Activated T-helper 1 cell treated with anti-CD3 and anti-CD28 coated beads, Interleukin-12 subunit alpha, Interleukin-12 subunit beta, Interleukin-2, Interleukin-4 antibody, amounts not matched to agents 30 ng/mL and 10 ng/mL and 1 ng/mL, durations not matched to agents 14 hours and 24 hours and 36 hours (primary cell): ENCODE measurements around the gene ZFR2. TPM values are rescaled to one million over a fixed set of nuclear protein-coding genes. Genes with fewer than 3 reads are reported as not detected.
A peak's percentile ranks its signal among the peaks of the same experiment; 100 is the strongest.

Source experiments
- DNase-seq: peaks from one replicate; pipeline ENCODE4 v3.0.0; 2021; ENCODE audit warnings: low spot score
- H3K27ac Mint-ChIP-seq: one replicate; pipeline ENCODE4 v1.8.0; 2021; ENCODE audit warnings: mild to moderate bottlenecking, mixed read lengths
- H3K27me3 Mint-ChIP-seq: one replicate; pipeline ENCODE4 v1.8.0; 2022; ENCODE audit warnings: mild to moderate bottlenecking, moderate library complexity, mixed read lengths; ENCODE audit not compliant: insufficient read depth
- H3K36me3 Mint-ChIP-seq: one replicate; pipeline ENCODE4 v1.8.0; 2021; ENCODE audit warnings: low read depth, mixed read lengths
- H3K4me1 Mint-ChIP-seq: one replicate; pipeline ENCODE4 v1.8.0; 2021; ENCODE audit warnings: low read depth, mixed read lengths
- H3K4me3 Mint-ChIP-seq: one replicate; pipeline ENCODE4 v1.8.0; 2021; ENCODE audit warnings: mild to moderate bottlenecking, moderate library complexity, mixed read lengths
- H3K9me3 Mint-ChIP-seq: one replicate; pipeline ENCODE4 v1.8.0; 2021; ENCODE audit warnings: mixed read lengths
- intact Hi-C: fragments of 100-400 bp; cut with micrococcal nuclease; formaldehyde crosslinking; loops from one replicate; pipeline ENCODE4 v1.15.1; 2024
- total RNA-seq: library from RNA; stranded (reverse); gene quantifications from 2 replicates; pipeline ENCODE4 v1.2.3, GENCODE V29; 2022

The ZFR2 gene
- total RNA-seq, 1 donor from 2014 or later = 0.39 TPM

DNA sequence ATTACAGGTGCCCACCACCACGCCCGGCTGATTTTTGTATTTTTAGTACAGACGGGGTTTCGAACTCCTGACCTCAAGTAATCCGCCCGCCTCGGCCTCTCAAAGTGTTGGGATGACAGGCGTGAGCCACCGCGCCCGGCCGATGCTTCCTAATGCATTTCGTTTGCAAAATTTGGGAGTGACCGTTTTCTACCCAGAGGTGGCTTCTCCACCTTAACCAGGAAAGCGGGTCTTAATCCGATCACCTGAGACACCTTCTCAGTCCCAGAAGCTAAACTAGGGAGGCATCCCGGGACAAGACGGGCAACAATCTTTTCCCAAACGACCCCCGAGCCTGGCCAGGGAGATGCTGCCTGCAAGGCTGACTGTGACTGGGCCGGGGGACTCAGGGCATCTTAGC, 67.8 kb downstream of the ZFR2 start:
- peaks cover 5% of the 10 kb centered on the region for H3K36me3 Mint-ChIP-seq
- H3K27ac Mint-ChIP-seq = no peak overlapping the region
- intact Hi-C loops = loop anchor here (1.0 kb wide), 1 partner anchor 11 kb away; no protein-coding TSS in a partner anchor
- H3K4me1 Mint-ChIP-seq = peaks cover 25% of the 10 kb centered on the region
- peaks cover 14% of the 10 kb centered on the region for H3K9me3 Mint-ChIP-seq
- peaks cover 7% of the 10 kb centered on the region for H3K27me3 Mint-ChIP-seq
- peak overlapping the region; percentile 26 for H3K4me3 Mint-ChIP-seq
- no peak for DNase-seq

DNA sequence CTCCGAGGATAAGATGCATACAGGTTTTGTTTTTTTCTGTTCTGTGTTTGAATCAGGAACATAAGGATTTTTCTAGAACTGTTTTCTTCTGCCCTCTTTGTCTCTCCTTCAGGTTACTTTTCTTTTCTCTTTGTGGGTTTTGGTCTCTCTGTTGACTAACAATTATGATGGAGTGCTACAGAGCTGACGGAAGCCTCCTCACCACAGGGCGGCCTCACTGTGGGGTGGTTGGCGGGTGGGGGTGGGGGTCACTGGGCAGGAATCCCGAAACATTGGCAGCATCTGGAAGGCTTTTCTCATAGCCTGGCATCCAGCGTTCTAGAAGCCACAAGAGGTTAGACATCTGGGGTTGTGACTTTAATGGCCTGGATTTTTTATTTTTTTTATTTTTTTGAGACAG, 70.7 kb downstream of the ZFR2 start:
- H3K4me3 Mint-ChIP-seq = peak overlapping the region; percentile 55
- intact Hi-C loops = loop anchor here (1.0 kb wide), 1 partner anchor 37 kb away; the partner anchor contains the start of gene APBA3
- H3K4me1 Mint-ChIP-seq = peaks cover 18% of the 10 kb centered on the region

DNA sequence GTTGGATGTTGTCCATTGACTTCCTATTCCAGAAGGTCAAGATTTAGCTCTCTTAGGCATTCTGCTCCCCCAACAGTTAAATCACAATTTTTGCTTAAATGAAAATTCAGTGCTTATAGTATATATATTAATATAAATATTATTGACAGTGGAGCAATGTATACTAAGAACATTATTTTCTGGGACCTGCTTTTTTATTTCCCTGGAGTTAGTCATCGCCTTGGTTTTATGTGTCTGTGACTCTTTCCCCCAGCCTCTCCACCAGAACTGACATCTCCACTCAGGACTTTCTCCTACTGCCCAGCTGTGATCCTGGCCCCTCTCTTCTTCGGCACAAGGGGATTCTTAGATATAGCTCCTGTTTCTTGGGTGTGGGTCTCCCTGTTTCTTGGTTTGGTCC, 72.5 kb downstream of the ZFR2 start:
- peaks cover 16% of the 10 kb centered on the region for H3K4me1 Mint-ChIP-seq
- H3K4me3 Mint-ChIP-seq = no peak overlapping the region
- H3K27ac Mint-ChIP-seq = no peak overlapping the region
- peaks cover 18% of the 10 kb centered on the region for H3K9me3 Mint-ChIP-seq
- intact Hi-C loops = loop anchor here (1.0 kb wide), 1 partner anchor 22 kb away; no protein-coding TSS in a partner anchor
- no peak for DNase-seq
- peaks cover 8% of the 10 kb centered on the region for H3K27me3 Mint-ChIP-seq
- H3K36me3 Mint-ChIP-seq = peaks cover 5% of the 10 kb centered on the region

More for the DNA sequence above, 70.7 kb downstream of the ZFR2 start:
- Mint-ChIP-seq H3K9me3 (peaks cover 15% of the 10 kb centered on the region), H3K27me3 (peaks cover 7% of the 10 kb centered on the region), H3K36me3 (peaks cover 5% of the 10 kb centered on the region), H3K27ac (peak overlapping the region; percentile 67)
- DNase-seq = peak; percentile 21

- Mint-ChIP-seq H3K4me3 (no peak overlapping the region), H3K9me3 (peaks cover 18% of the 10 kb centered on the region), H3K27me3 (peaks cover 5% of the 10 kb centered on the region), H3K36me3 (peaks cover 3% of the 10 kb centered on the region), H3K4me1 (peaks cover 6% of the 10 kb centered on the region), H3K27ac (no peak overlapping the region)
- DNase-seq = no peak
- intact Hi-C loops = no loop called here
These were observed 75.0 kb downstream of the ZFR2 start for GRCh38 chr19:3793799-3794198.

GRCh38 chr19:3792114-3792513, 76.7 kb downstream of the ZFR2 start:
- peaks cover 5% of the 10 kb centered on the region for H3K27me3 Mint-ChIP-seq
- no peak overlapping the region for H3K4me3 Mint-ChIP-seq
- no peaks in the 10 kb centered on the region for H3K36me3 Mint-ChIP-seq
- H3K27ac Mint-ChIP-seq = no peak overlapping the region
- H3K4me1 Mint-ChIP-seq = no peaks in the 10 kb centered on the region
- intact Hi-C loops = no loop called here
- no peak for DNase-seq
- peaks cover 14% of the 10 kb centered on the region for H3K9me3 Mint-ChIP-seq

GRCh38 chr19:3790941-3791340, 77.9 kb downstream of the ZFR2 start:
- Mint-ChIP-seq H3K27ac (no peak overlapping the region), H3K27me3 (peaks cover 10% of the 10 kb centered on the region), H3K36me3 (no peaks in the 10 kb centered on the region), H3K9me3 (peaks cover 4% of the 10 kb centered on the region), H3K4me1 (no peaks in the 10 kb centered on the region), H3K4me3 (no peak overlapping the region)
- no peak for DNase-seq
- intact Hi-C loops = no loop called here

DNA sequence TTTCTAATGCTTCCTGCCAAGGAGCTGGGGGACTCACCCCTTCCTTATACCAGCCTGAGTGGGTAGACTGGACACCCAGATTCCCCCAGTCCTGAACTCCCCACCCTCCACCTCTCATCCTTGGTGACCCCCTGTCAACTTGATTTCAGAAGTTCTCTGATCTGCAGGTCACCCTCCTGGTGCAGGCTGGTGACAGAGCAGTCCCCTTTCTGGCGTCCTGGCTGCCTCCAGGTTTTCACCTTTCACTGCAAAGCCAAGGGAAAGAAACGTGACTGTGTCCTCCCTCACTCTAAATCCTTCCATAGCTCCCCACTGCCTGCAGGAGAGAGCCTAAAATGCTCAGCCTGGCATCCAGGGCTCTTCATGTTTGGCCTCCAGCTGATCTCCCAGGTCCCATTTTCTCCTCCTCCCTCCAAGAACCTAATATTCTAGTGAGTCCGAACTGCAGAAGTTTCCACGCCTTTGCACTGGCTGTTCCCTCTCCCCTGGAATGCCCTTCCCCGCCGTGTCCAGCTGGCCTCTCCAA, 78.6 kb downstream of the ZFR2 start:
- DNase-seq = no peak
- intact Hi-C loops = no loop called here
- Mint-ChIP-seq H3K36me3 (no peaks in the 10 kb centered on the region), H3K4me1 (no peaks in the 10 kb centered on the region), H3K27me3 (peaks cover 12% of the 10 kb centered on the region), H3K4me3 (no peak overlapping the region), H3K9me3 (peaks cover 4% of the 10 kb centered on the region), H3K27ac (no peak overlapping the region)

DNA sequence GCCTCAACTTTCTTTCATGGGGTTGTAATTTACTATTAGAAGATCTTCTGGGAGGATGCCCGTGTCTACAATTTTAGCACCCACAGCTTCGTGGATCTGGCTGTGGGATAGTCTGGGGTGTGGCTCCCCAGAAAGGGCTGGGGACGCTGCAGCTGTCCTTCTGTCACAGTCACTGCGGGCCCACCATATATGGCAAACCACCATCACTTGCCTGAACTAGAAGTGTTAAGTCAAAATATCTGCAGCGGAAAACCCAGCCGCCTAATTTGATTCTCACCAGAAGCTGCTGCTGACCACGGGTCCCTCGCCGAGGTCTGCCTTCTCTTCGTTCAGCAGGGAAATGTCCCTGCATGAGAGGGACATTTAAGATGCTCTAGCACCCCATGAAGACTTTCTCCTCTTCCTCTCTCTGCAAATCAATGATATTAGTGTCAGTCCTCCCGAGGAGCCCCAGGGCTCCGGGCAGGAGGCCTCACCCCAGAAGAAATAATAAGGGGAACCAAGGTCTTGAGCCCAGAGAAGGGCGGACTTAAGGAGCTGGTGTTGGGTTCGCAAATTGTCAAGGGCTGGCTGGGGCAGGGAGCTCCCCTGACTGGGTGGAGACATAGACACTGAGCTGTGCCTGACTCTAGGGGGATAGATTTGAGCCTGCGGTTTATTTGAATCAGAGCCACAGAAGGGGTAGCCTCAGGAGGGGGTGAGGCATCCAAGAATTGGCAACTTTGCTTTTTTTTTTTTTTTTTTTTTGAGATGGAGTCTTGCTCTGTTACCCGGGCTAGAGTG, 79.7 kb downstream of the ZFR2 start:
- no peaks in the 10 kb centered on the region for H3K36me3 Mint-ChIP-seq
- no peaks in the 10 kb centered on the region for H3K4me1 Mint-ChIP-seq
- peaks cover 12% of the 10 kb centered on the region for H3K27me3 Mint-ChIP-seq
- no peak overlapping the region for H3K4me3 Mint-ChIP-seq
- intact Hi-C loops = no loop called here
- H3K27ac Mint-ChIP-seq = no peak overlapping the region
- no peak for DNase-seq
- H3K9me3 Mint-ChIP-seq = peaks cover 4% of the 10 kb centered on the region

DNA sequence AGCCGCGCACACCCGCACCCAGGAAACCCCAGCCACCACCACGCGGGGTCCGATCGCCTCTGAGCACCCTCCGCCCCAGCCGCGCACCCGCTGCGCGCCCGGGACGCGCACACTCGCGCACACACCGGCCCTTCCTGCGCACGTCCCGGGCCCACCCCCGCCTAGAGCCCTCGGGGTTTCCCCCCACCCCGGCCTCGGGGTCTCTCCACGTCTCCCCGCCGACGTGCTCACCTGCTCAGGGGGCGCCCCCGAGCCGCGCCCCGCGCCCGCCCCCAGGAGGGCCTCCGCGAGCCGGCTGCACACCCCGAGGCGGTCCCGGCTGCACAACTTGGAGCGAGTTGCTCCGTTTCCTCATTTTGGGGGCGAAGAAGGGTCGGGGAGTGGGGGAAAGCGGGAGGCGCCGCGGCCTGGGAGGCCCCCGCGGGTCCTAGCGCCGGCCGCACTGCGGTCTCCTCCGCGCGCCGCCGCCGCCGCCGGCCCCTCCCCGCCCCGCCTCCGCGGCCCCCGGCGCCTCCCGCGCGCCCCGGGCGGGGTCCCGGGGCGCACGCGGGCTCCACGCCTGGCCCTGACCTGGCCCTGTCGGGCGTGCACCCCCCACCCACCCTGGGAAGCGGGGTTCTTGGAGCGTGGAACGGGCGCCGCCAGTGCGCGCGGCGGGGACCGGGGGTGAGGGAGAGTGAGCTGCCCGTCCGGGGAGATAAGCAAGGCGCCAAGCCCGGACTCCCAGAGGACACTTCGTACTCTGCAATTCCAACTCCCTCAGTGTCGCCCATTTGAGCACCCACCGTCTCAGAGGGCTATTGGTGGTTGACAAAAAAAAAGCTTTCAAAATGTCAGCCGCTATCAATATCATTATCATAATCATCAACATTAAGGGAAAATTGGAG, 82.7 kb downstream of the ZFR2 start, which contains the start of gene MATK:
TSS of gene MATK (minus strand) at position 444 of the 887 bp plus-strand sequence. CDS start 1,246 bp downstream, outside the sequence.
- Mint-ChIP-seq H3K4me3 (peak within 1 kb of the TSS; percentile 75), H3K27ac (peak within 1 kb of the TSS; percentile 36), H3K27me3 (peaks cover 11% of the 10 kb centered on the region), H3K36me3 (peaks cover 15% of the 10 kb centered on the region), H3K9me3 (peaks cover 17% of the 10 kb centered on the region), H3K4me1 (no peaks in the 10 kb centered on the region)
- DNase-seq = no peak
- intact Hi-C loops = no loop called here

DNA sequence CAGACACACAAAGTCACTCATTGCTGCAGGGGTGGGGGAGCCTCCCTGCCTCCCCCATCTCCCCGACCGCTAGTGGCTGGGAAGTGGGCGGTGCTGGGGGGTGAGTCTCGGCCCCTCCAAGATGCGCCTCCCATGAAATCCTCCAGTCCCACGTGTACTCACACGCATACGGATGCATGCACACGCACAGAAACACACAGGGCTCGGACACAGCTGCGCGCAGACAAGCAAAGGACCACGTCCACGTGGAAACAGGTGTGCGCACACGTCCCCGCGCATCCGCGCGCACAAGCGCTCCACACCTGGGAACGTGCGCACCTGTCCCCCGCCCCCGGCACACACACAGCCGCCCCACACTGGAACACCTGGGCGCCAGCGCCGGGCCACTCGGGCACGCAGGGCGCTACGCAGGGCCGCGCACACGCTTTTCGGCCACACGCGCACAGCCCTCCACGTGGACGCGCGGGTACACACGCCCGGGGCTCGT, 83.3 kb downstream of the ZFR2 start:
- H3K27ac Mint-ChIP-seq = no peak overlapping the region
- peaks cover 9% of the 10 kb centered on the region for H3K27me3 Mint-ChIP-seq
- no peak for DNase-seq
- H3K9me3 Mint-ChIP-seq = peaks cover 22% of the 10 kb centered on the region
- peak overlapping the region; percentile 75 for H3K4me3 Mint-ChIP-seq
- no peaks in the 10 kb centered on the region for H3K4me1 Mint-ChIP-seq
- H3K36me3 Mint-ChIP-seq = peaks cover 15% of the 10 kb centered on the region
- intact Hi-C loops = no loop called here

DNA sequence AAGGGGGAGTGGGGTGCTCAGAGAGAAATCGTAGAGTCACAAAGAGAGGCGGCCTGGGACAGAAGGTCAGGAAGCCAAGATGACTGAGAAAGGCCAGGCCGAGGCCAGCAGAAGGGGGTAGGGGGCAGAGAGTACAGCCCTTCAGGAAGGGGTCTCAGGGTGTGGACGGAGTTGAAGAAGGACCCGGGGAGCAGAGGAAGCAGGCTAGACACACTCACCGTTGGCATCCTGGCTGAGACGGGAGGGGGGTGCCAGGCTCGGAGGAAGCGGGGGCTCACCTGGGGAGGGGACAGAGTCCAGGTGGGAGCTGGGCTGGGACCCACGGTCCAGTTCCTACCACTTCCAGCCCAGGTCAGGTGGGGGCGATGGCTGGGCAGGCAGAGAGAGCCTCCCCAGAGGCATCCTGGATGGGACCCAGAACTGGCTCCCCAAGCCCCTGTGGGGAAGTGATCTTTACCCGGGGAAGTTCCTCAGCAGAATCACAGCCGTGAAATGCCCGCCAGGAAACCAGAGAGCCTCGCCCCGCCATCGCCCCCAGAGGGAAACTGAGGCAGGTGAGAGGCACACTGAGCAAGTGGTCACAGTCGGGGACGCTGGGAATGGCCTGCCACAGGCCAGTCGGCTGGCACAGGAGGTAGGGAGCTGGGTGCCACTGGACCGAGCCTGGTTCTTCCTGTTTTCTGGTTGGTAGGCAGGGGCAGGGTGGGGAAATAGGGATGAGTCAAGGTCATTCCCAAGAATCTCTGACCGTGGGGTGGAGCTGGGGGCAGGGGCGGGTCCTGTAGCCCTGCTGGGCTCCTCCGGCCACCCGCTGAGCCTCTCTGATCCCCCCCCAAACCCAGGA, 84.0 kb downstream of the ZFR2 start:
- peak overlapping the region; percentile 75 for H3K4me3 Mint-ChIP-seq
- peaks cover 8% of the 10 kb centered on the region for H3K27me3 Mint-ChIP-seq
- H3K9me3 Mint-ChIP-seq = peaks cover 22% of the 10 kb centered on the region
- H3K27ac Mint-ChIP-seq = no peak overlapping the region
- H3K36me3 Mint-ChIP-seq = peaks cover 15% of the 10 kb centered on the region
- no peak for DNase-seq
- intact Hi-C loops = no loop called here
- no peaks in the 10 kb centered on the region for H3K4me1 Mint-ChIP-seq
